Skeletal muscle tissue (tissue), 4 donors: ENCODE measurements around the gene MAP2K5. TPM values are rescaled to one million over a fixed set of nuclear protein-coding genes. Genes with fewer than 3 reads are reported as not detected.

ENCODE experiments used
- H3K27ac ChIP-seq: one replicate; pipeline ENCODE4 v1.7.0; 2013; ENCODE audit warnings: mild to moderate bottlenecking, low read depth, low read length, inconsistent platforms
- H3K27me3 ChIP-seq, 3 donors: one replicate each; pipeline ENCODE4 v1.7.0; 2013; ENCODE audit warnings: low read length in 3 of 3; ENCODE audit not compliant: control insufficient read depth in 3 of 3, insufficient read depth in 3 of 3
- H3K36me3 ChIP-seq, 3 donors: one replicate each; pipeline ENCODE4 v1.7.0; 2013; ENCODE audit warnings: low read length in 3 of 3; ENCODE audit not compliant: control insufficient read depth in 3 of 3, insufficient read depth in 3 of 3
- H3K4me1 ChIP-seq, 3 donors: one replicate each; pipeline ENCODE4 v1.7.0; 2013; ENCODE audit warnings: low read length in 3 of 3, mild to moderate bottlenecking in 3 of 3; ENCODE audit not compliant: control insufficient read depth in 3 of 3, insufficient read depth in 3 of 3
- H3K4me3 ChIP-seq, 3 donors: one replicate each; pipeline ENCODE4 v1.7.0; 2013; ENCODE audit warnings: low read length in 3 of 3
- H3K9ac ChIP-seq, 3 donors: one replicate each; pipeline ENCODE4 v1.7.0; 2013; ENCODE audit warnings: low read length in 3 of 3, mild to moderate bottlenecking in 3 of 3, moderate library complexity in 2 of 3, low read depth in 1 of 3
- H3K9me3 ChIP-seq, 3 donors: one replicate each; pipeline ENCODE4 v1.7.0; 2013; ENCODE audit warnings: low read length in 3 of 3; ENCODE audit not compliant: control insufficient read depth in 3 of 3
- total RNA-seq: library from RNA; depleted of rRNA; stranded (reverse); fragments of >200 nt; gene quantifications from one replicate; pipeline ENCODE4 v1.2.3, GENCODE V29; 2014
- donor health status: Osteomylitis.

The MAP2K5 gene
- total RNA-seq, 1 donor from 2014 or later = 19.3 TPM

GRCh38 chr15:67822537-67823313 lies 280.2 kb downstream of the MAP2K5 start:
- Histone ChIP-seq H3K9ac (no peak overlapping the region), H3K9me3 (no peaks in the 10 kb centered on the region), H3K4me3 (peak overlapping the region in 1 of 3 donors; percentile 41), H3K27me3 (peaks cover 87 to 93% (median 91%) of the 10 kb centered on the region in 3 donors), H3K4me1 (peaks cover 12 to 34% (median 23%) of the 10 kb centered on the region in 3 donors), H3K27ac (no peak overlapping the region), H3K36me3 (no peaks in the 10 kb centered on the region)

- Histone ChIP-seq H3K4me3 (no peak overlapping the region), H3K36me3 (no peaks in the 10 kb centered on the region), H3K9me3 (no peaks in the 10 kb centered on the region), H3K27me3 (peaks cover 88 to 94% (median 91%) of the 10 kb centered on the region in 3 donors), H3K27ac (no peak overlapping the region), H3K9ac (no peak overlapping the region), H3K4me1 (peaks cover 12 to 34% (median 27%) of the 10 kb centered on the region in 3 donors)
Observed at GRCh38 chr15:67823314-67824196, 281.1 kb downstream of the MAP2K5 start.

- Histone ChIP-seq H3K27me3 (peaks cover 90 to 97% (median 93%) of the 10 kb centered on the region in 3 donors), H3K9ac (no peak overlapping the region), H3K36me3 (no peaks in the 10 kb centered on the region), H3K9me3 (no peaks in the 10 kb centered on the region), H3K27ac (no peak overlapping the region), H3K4me1 (peaks cover 12 to 34% (median 27%) of the 10 kb centered on the region in 3 donors), H3K4me3 (no peak overlapping the region)
Observed at GRCh38 chr15:67824197-67824968, 281.9 kb downstream of the MAP2K5 start.

- H3K9me3 ChIP-seq = no peaks in the 10 kb centered on the region
- no peak within 1 kb of the TSS for H3K27ac ChIP-seq
- peaks cover 12 to 34% (median 27%) of the 10 kb centered on the region in 3 donors for H3K4me1 ChIP-seq
- H3K4me3 ChIP-seq = peak within 1 kb of the TSS in 2 of 3 donors; percentile 13 to 49
- peaks cover 86 to 96% (median 92%) of the 10 kb centered on the region in 3 donors for H3K27me3 ChIP-seq
- H3K36me3 ChIP-seq = no peaks in the 10 kb centered on the region
- H3K9ac ChIP-seq = no peak within 1 kb of the TSS
Observed at GRCh38 chr15:67824976-67825880, 282.7 kb downstream of the MAP2K5 start, which contains the start of gene SKOR1. SKOR1 (plus strand) TSS chr15:67825509; CDS start chr15:67825603, 94 bp downstream.

- no peak overlapping the region for H3K27ac ChIP-seq
- no peaks in the 10 kb centered on the region for H3K9me3 ChIP-seq
- peaks cover 84 to 96% (median 92%) of the 10 kb centered on the region in 3 donors for H3K27me3 ChIP-seq
- H3K4me3 ChIP-seq = no peak overlapping the region
- H3K36me3 ChIP-seq = no peaks in the 10 kb centered on the region
- no peak overlapping the region for H3K9ac ChIP-seq
- peaks cover 12 to 34% (median 23%) of the 10 kb centered on the region in 3 donors for H3K4me1 ChIP-seq
Observed at GRCh38 chr15:67825881-67826716, 283.6 kb downstream of the MAP2K5 start.

- no peak overlapping the region for H3K4me3 ChIP-seq
- H3K9me3 ChIP-seq = no peaks in the 10 kb centered on the region
Observed at GRCh38 chr15:67826717-67827561, 284.4 kb downstream of the MAP2K5 start.

GRCh38 chr15:67827562-67828277 lies 285.2 kb downstream of the MAP2K5 start:
- H3K4me1 ChIP-seq = peaks cover 9 to 29% (median 19%) of the 10 kb centered on the region in 3 donors
- H3K9ac ChIP-seq = no peak overlapping the region
- H3K4me3 ChIP-seq = no peak overlapping the region
- no peak overlapping the region for H3K27ac ChIP-seq
- peaks cover 82 to 96% (median 91%) of the 10 kb centered on the region in 3 donors for H3K27me3 ChIP-seq
- H3K9me3 ChIP-seq = no peaks in the 10 kb centered on the region
- H3K36me3 ChIP-seq = no peaks in the 10 kb centered on the region

More at GRCh38 chr15:67826717-67827561, 284.4 kb downstream of the MAP2K5 start:
- Histone ChIP-seq H3K36me3 (no peaks in the 10 kb centered on the region), H3K9ac (no peak overlapping the region), H3K27me3 (peaks cover 82 to 96% (median 91%) of the 10 kb centered on the region in 3 donors), H3K4me1 (peaks cover 12 to 34% (median 21%) of the 10 kb centered on the region in 3 donors), H3K27ac (no peak overlapping the region)
